Retinal pigment epithelial cell (primary cell): ENCODE measurements around the gene ATXN2.
A peak's percentile ranks its signal among the peaks of the same experiment; 100 is the strongest.

Experiments
- DNase-seq: peaks from one replicate; pipeline ENCODE4 v3.0.0-alpha.2; 2010; ENCODE audit warnings: low read depth
- H3K4me3 ChIP-seq: 2 replicates; pipeline ENCODE4 v1.5.1; 2011; ENCODE audit warnings: mild to moderate bottlenecking, low read length, control low read depth, moderate library complexity
- CTCF ChIP-seq: conservative IDR thresholded peaks from 2 replicates; pipeline ENCODE4 v1.5.1; 2011; ENCODE audit warnings: low read depth, low read length, control low read depth, inconsistent platforms

The ATXN2 gene

GRCh38 chr12:111435661-111436201 lies 163.4 kb downstream of the ATXN2 start:
- no peak overlapping the region for H3K4me3 ChIP-seq
- no peak for TF ChIP-seq CTCF
- DNase-seq = no peak

GRCh38 chr12:111434680-111435338 lies 164.3 kb downstream of the ATXN2 start:
- DNase-seq = no peak
- no peak overlapping the region for H3K4me3 ChIP-seq
- no peak for TF ChIP-seq CTCF

GRCh38 chr12:111434049-111434448 lies 165.1 kb downstream of the ATXN2 start:
- TF ChIP-seq CTCF = no peak
- no peak for DNase-seq
- no peak overlapping the region for H3K4me3 ChIP-seq

- no peak for TF ChIP-seq CTCF
- no peak overlapping the region for H3K4me3 ChIP-seq
These were observed 167.3 kb downstream of the ATXN2 start for GRCh38 chr12:111431772-111432171.

GRCh38 chr12:111430433-111431353 lies 168.4 kb downstream of the ATXN2 start:
- no peak for TF ChIP-seq CTCF
- DNase-seq = no peak
- no peak overlapping the region for H3K4me3 ChIP-seq

More at GRCh38 chr12:111431772-111432171, 167.3 kb downstream of the ATXN2 start:
- DNase-seq = peak; percentile 58

GRCh38 chr12:111429828-111430432 lies 169.2 kb downstream of the ATXN2 start:
- no peak overlapping the region for H3K4me3 ChIP-seq
- DNase-seq = no peak
- TF ChIP-seq CTCF = no peak
